Brain microvascular endothelial cell (primary cell): ENCODE results near the gene GRID1.

Source experiments
- DNase-seq: peaks from one replicate; pipeline ENCODE4 v3.0.0-alpha.2; 2020
- H3K27ac ChIP-seq: fragments of 250-450 bp; sonication (Bioruptor Pico); 2 replicates; pipeline ENCODE4 v1.5.1; 2020; ENCODE audit warnings: mild to moderate bottlenecking, moderate library complexity
- H3K27me3 ChIP-seq: fragments of 250-450 bp; sonication (Bioruptor Pico); replicated peaks from 2 replicates; pipeline ENCODE4 v1.5.1; 2020; ENCODE audit warnings: mild to moderate bottlenecking
- H3K36me3 ChIP-seq: fragments of 250-450 bp; sonication (Bioruptor Pico); replicated peaks from 2 replicates; pipeline ENCODE4 v1.5.1; 2020; ENCODE audit warnings: mild to moderate bottlenecking
- H3K4me3 ChIP-seq: 2 replicates; pipeline ENCODE4 v1.5.1; 2011; ENCODE audit warnings: low read depth, mild to moderate bottlenecking, control low read depth, low read length, moderate library complexity
- CTCF ChIP-seq: IDR thresholded peaks from 2 replicates; pipeline ENCODE4 v1.5.1; 2011; ENCODE audit warnings: low read depth, mild to moderate bottlenecking, moderate library complexity, low read length, control low read depth, inconsistent platforms; ENCODE audit errors: missing control alignments
- in situ Hi-C: cut with HindIII; loops from 2 replicates; pipeline ENCODE4 v1.10.0; 2017; ENCODE audit warnings: low sequenced_read_pairs, low pct_ligation_motif_present

Gene GRID1

GRCh38 chr10:86018735-86019058, 347.9 kb downstream of the GRID1 start:
- TF ChIP-seq CTCF = no peak
- H3K27ac ChIP-seq = no peak overlapping the region
- no peak for DNase-seq
- no peaks in the 10 kb centered on the region for H3K36me3 ChIP-seq
- in situ Hi-C loops = no loop called here
- H3K4me3 ChIP-seq = no peak overlapping the region
- no peaks in the 10 kb centered on the region for H3K27me3 ChIP-seq

GRCh38 chr10:86017841-86018734, 348.5 kb downstream of the GRID1 start:
- Histone ChIP-seq H3K4me3 (no peak overlapping the region), H3K27ac (no peak overlapping the region), H3K27me3 (no peaks in the 10 kb centered on the region), H3K36me3 (no peaks in the 10 kb centered on the region)
- in situ Hi-C loops = no loop called here
- no peak for DNase-seq
- no peak for TF ChIP-seq CTCF

GRCh38 chr10:86013568-86013967, 353.0 kb downstream of the GRID1 start:
- H3K4me3 ChIP-seq = no peak overlapping the region
- no peak overlapping the region for H3K27ac ChIP-seq
- H3K36me3 ChIP-seq = no peaks in the 10 kb centered on the region
- no peak for TF ChIP-seq CTCF
- H3K27me3 ChIP-seq = no peaks in the 10 kb centered on the region
- DNase-seq = no peak
- in situ Hi-C loops = no loop called here

GRCh38 chr10:86007171-86007570, 359.4 kb downstream of the GRID1 start:
- DNase-seq = no peak
- H3K4me3 ChIP-seq = no peak overlapping the region
- no peak for TF ChIP-seq CTCF
- in situ Hi-C loops = no loop called here
- no peaks in the 10 kb centered on the region for H3K36me3 ChIP-seq
- no peaks in the 10 kb centered on the region for H3K27me3 ChIP-seq
- no peak overlapping the region for H3K27ac ChIP-seq

GRCh38 chr10:86004337-86004736, 362.3 kb downstream of the GRID1 start:
- DNase-seq = no peak
- H3K27ac ChIP-seq = no peak overlapping the region
- TF ChIP-seq CTCF = no peak
- no peaks in the 10 kb centered on the region for H3K27me3 ChIP-seq
- in situ Hi-C loops = no loop called here
- no peak overlapping the region for H3K4me3 ChIP-seq
- H3K36me3 ChIP-seq = no peaks in the 10 kb centered on the region

GRCh38 chr10:86003201-86003621, 363.4 kb downstream of the GRID1 start:
- no peak for DNase-seq
- Histone ChIP-seq H3K36me3 (no peaks in the 10 kb centered on the region), H3K4me3 (no peak overlapping the region), H3K27ac (no peak overlapping the region), H3K27me3 (no peaks in the 10 kb centered on the region)
- TF ChIP-seq CTCF = no peak
- in situ Hi-C loops = no loop called here
